ENCODE results near the gene UFD1.

The UFD1 gene

GRCh38 chr22:19523240-19524169 is 44.5 kb upstream of the UFD1 start:
- Histone ChIP-seq H3K4me3 (IDR thresholded peaks at IDR 0.05; ENCODE audit: insufficient read depth, low read depth, low read length) (no peak overlapping the region), H3K36me3 (ENCODE audit: insufficient read depth) (no peaks in the 10 kb centered on the region), H3K27ac (no peak overlapping the region), H3K9ac (no peak overlapping the region), H3K4me1 (ENCODE audit: low read depth, poor library complexity, severe bottlenecking) (no peaks in the 10 kb centered on the region), H3K79me2 (ENCODE audit: insufficient read depth, low read depth) (no peaks in the 10 kb centered on the region), H3K4me2 (no peak overlapping the region), H4K20me1 (ENCODE audit: insufficient read depth) (no peaks in the 10 kb centered on the region), H3K27me3 (ENCODE audit: insufficient read depth, low read depth) (no peaks in the 10 kb centered on the region), H2AFZ (ENCODE audit: low read depth) (no peak overlapping the region)
- TF ChIP-seq CTCF (conservative IDR thresholded peaks at IDR 0.05; ENCODE audit: low read depth, low read length) = no peak

- Histone ChIP-seq H3K9ac (no peak overlapping the region), H3K4me3 (IDR thresholded peaks at IDR 0.05; ENCODE audit: insufficient read depth, low read depth, low read length) (no peak overlapping the region), H3K27ac (no peak overlapping the region), H3K4me2 (no peak overlapping the region), H3K79me2 (ENCODE audit: insufficient read depth, low read depth) (no peaks in the 10 kb centered on the region), H2AFZ (ENCODE audit: low read depth) (no peak overlapping the region), H3K27me3 (ENCODE audit: insufficient read depth, low read depth) (no peaks in the 10 kb centered on the region), H3K4me1 (ENCODE audit: low read depth, poor library complexity, severe bottlenecking) (no peaks in the 10 kb centered on the region), H4K20me1 (ENCODE audit: insufficient read depth) (no peaks in the 10 kb centered on the region), H3K36me3 (ENCODE audit: insufficient read depth) (no peaks in the 10 kb centered on the region)
- TF ChIP-seq CTCF (conservative IDR thresholded peaks at IDR 0.05; ENCODE audit: low read depth, low read length) = no peak
Measured at GRCh38 chr22:19522881-19523239, 43.9 kb upstream of the UFD1 start.

- H2AFZ ChIP-seq (ENCODE audit: low read depth) = no peak overlapping the region
- H3K36me3 ChIP-seq (ENCODE audit: insufficient read depth) = no peaks in the 10 kb centered on the region
- TF ChIP-seq CTCF (conservative IDR thresholded peaks at IDR 0.05; ENCODE audit: low read depth, low read length) = no peak
- no peak overlapping the region for H3K9ac ChIP-seq
- H4K20me1 ChIP-seq (ENCODE audit: insufficient read depth) = no peaks in the 10 kb centered on the region
- no peaks in the 10 kb centered on the region for H3K79me2 ChIP-seq (ENCODE audit: insufficient read depth, low read depth)
- H3K4me1 ChIP-seq (ENCODE audit: low read depth, poor library complexity, severe bottlenecking) = no peaks in the 10 kb centered on the region
- no peak overlapping the region for H3K4me3 ChIP-seq (IDR thresholded peaks at IDR 0.05; ENCODE audit: insufficient read depth, low read depth, low read length)
- no peaks in the 10 kb centered on the region for H3K27me3 ChIP-seq (ENCODE audit: insufficient read depth, low read depth)
- H3K27ac ChIP-seq = no peak overlapping the region
- no peak overlapping the region for H3K4me2 ChIP-seq
Measured at GRCh38 chr22:19522190-19522880, 43.3 kb upstream of the UFD1 start.

GRCh38 chr22:19520566-19521305 is 41.7 kb upstream of the UFD1 start:
- Histone ChIP-seq H3K4me3 (IDR thresholded peaks at IDR 0.05; ENCODE audit: insufficient read depth, low read depth, low read length) (no peak overlapping the region), H3K27me3 (ENCODE audit: insufficient read depth, low read depth) (no peaks in the 10 kb centered on the region), H3K9ac (no peak overlapping the region), H3K79me2 (ENCODE audit: insufficient read depth, low read depth) (no peaks in the 10 kb centered on the region), H3K4me2 (no peak overlapping the region), H3K27ac (no peak overlapping the region), H4K20me1 (ENCODE audit: insufficient read depth) (no peaks in the 10 kb centered on the region), H3K4me1 (ENCODE audit: low read depth, poor library complexity, severe bottlenecking) (no peaks in the 10 kb centered on the region), H2AFZ (ENCODE audit: low read depth) (no peak overlapping the region), H3K36me3 (ENCODE audit: insufficient read depth) (no peaks in the 10 kb centered on the region)
- TF ChIP-seq CTCF (conservative IDR thresholded peaks at IDR 0.05; ENCODE audit: low read depth, low read length) = no peak

Measured in KMS-11 (cell line).